22Rv1 (cell line): ENCODE measurements around the gene CISH.

Experiments used
- ZFX ChIP-seq: fragments of 450-650 bp; IDR thresholded peaks from 2 replicates; pipeline ENCODE4 v1.6.1; 2017; ENCODE audit warnings: antibody characterized with exemption, borderline replicate concordance
- TF ChIP-seq, protein P1 (sequence below): fragments of 450-650 bp; IDR thresholded peaks from 2 replicates; pipeline ENCODE4 v1.5.1; 2017; ENCODE audit warnings: mild to moderate bottlenecking

GRCh38 chr3:50582083-50582482, 29.5 kb downstream of the CISH start:
- TF ChIP-seq, protein P1, sequence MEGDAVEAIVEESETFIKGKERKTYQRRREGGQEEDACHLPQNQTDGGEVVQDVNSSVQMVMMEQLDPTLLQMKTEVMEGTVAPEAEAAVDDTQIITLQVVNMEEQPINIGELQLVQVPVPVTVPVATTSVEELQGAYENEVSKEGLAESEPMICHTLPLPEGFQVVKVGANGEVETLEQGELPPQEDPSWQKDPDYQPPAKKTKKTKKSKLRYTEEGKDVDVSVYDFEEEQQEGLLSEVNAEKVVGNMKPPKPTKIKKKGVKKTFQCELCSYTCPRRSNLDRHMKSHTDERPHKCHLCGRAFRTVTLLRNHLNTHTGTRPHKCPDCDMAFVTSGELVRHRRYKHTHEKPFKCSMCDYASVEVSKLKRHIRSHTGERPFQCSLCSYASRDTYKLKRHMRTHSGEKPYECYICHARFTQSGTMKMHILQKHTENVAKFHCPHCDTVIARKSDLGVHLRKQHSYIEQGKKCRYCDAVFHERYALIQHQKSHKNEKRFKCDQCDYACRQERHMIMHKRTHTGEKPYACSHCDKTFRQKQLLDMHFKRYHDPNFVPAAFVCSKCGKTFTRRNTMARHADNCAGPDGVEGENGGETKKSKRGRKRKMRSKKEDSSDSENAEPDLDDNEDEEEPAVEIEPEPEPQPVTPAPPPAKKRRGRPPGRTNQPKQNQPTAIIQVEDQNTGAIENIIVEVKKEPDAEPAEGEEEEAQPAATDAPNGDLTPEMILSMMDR, result no peak
- no peak for TF ChIP-seq ZFX
